GM12878 (cell line): ENCODE data around the gene PHF20. TPM values are rescaled to one million over a fixed set of nuclear protein-coding genes. Genes with fewer than 3 reads are reported as not detected.
"Not testable (repeated sequence)": the region's sequence is repeated elsewhere in the genome, so short reads cannot be mapped to it uniquely, and the experiment has no call there.

Experiments
- ATAC-seq: fragments of 200-7000 bp; cut with Tn5 transposase; 3 replicates; pipeline ENCODE4 v1.9.1; 2020; ENCODE audit warnings: mild to moderate bottlenecking, moderate library complexity
- BruUV-seq: library from RNA; stranded (reverse); fragments of 400-500 nt; replicated peaks from 2 replicates; lab custom pipeline; 2021; lab: Mats Ljungman, UMichigan
- CTCF ChIA-PET: fragments of 300-600 bp; sonication (Branson Sonifier 250); formaldehyde crosslinking; extraction: SDS; loops from one replicate; lab custom pipeline; 2021; ENCODE audit warnings: inconsistent platforms; lab: Yijun Ruan, JAX
- POLR2A ChIA-PET: fragments of 350-600 bp; formaldehyde crosslinking; extraction: SDS; loops from one replicate; lab custom pipeline; 2021; ENCODE audit warnings: inconsistent platforms; lab: Charles Lee
- RAD21 ChIA-PET: fragments of 300-600 bp; sonication (Branson Sonifier 250); formaldehyde crosslinking; loops from one replicate; lab custom pipeline; 2023; ENCODE audit warnings: antibody characterized with exemption; ENCODE audit not compliant: unreplicated experiment; lab: Charles Lee
- SMC1A ChIA-PET: fragments of 300-600 bp; sonication (Branson Sonifier 250); formaldehyde crosslinking; loops from one replicate; lab custom pipeline; 2023; ENCODE audit not compliant: unreplicated experiment, uncharacterized antibody; lab: Charles Lee
- DNase-seq: peaks from one replicate; pipeline ENCODE4 v3.0.0-alpha.2; 2011; ENCODE audit warnings: low read depth, low spot score
- FAIRE-seq: peaks from 3 replicates; lab custom pipeline; 2011; peaks lifted over from hg19 to GRCh38; lab: Jason Lieb, UNC
- H2AFZ ChIP-seq: 2 replicates; pipeline ENCODE4 v1.6.0; 2011; ENCODE audit warnings: low read depth, low read length, control low read depth; ENCODE audit not compliant: control insufficient read depth
- H3K27ac ChIP-seq: 2 replicates; pipeline ENCODE4 v1.5.1; 2011; ENCODE audit warnings: control low read depth; ENCODE audit not compliant: control insufficient read depth, insufficient read depth
- H3K27me3 ChIP-seq, 2 experiments: replicated peaks in 1 of 2; 2 replicates each; pipeline versions ENCODE4 v1.6.0 to v1.6.1; 2011; ENCODE audit warnings: low read length in 1 of 2; ENCODE audit not compliant: control insufficient read depth in 2 of 2, insufficient read depth in 2 of 2
- H3K36me3 ChIP-seq, 2 experiments: 2 replicates each; pipeline ENCODE4 v1.5.1; 2011; ENCODE audit warnings: low read length in 1 of 2; ENCODE audit not compliant: control insufficient read depth in 2 of 2, insufficient read depth in 2 of 2
- H3K4me1 ChIP-seq: 2 replicates; pipeline ENCODE4 v1.6.1; 2011; ENCODE audit warnings: mild to moderate bottlenecking, low read length, moderate library complexity, mixed read lengths; ENCODE audit not compliant: control insufficient read depth, insufficient read depth
- H3K4me2 ChIP-seq: 2 replicates; pipeline ENCODE4 v1.6.0; 2011; ENCODE audit warnings: control low read depth; ENCODE audit not compliant: control insufficient read depth, insufficient read depth
- H3K4me3 ChIP-seq: fragments of 200-600 bp; sonication (generic); 2 replicates; pipeline ENCODE4 v1.5.1; 2016
- H3K79me2 ChIP-seq: 2 replicates; pipeline ENCODE4 v1.6.0; 2011; ENCODE audit warnings: low read length; ENCODE audit not compliant: control insufficient read depth, insufficient read depth
- H3K9ac ChIP-seq: 2 replicates; pipeline ENCODE4 v1.8.0; 2011; ENCODE audit warnings: low read length, control low read depth, mixed read lengths; ENCODE audit not compliant: control insufficient read depth, insufficient read depth
- H3K9me3 ChIP-seq: replicated peaks from 3 replicates; pipeline ENCODE4 v1.5.1; 2011; ENCODE audit warnings: mild to moderate bottlenecking, low read length; ENCODE audit not compliant: control insufficient read depth, insufficient read depth
- H4K20me1 ChIP-seq: 2 replicates; pipeline ENCODE4 v1.6.0; 2011; ENCODE audit not compliant: control insufficient read depth, insufficient read depth
- CHD1 ChIP-seq: IDR thresholded peaks from 2 replicates; pipeline ENCODE4 v1.6.1; 2012; ENCODE audit warnings: low read depth, low read length, improper control_type of control experiment
- EGR1 ChIP-seq, 2 experiments: IDR thresholded peaks; 1 replicate in 1 of 2; 2 replicates in 1 of 2; pipeline ENCODE4 v1.6.1; 2011 to 2012; ENCODE audit warnings: low read depth in 2 of 2, low read length in 2 of 2, borderline replicate concordance in 1 of 2, mild to moderate bottlenecking in 1 of 2, moderate library complexity in 1 of 2
- FOXM1 ChIP-seq: IDR thresholded peaks from 2 replicates; pipeline ENCODE4 v1.6.1; 2012; ENCODE audit warnings: low read depth, mild to moderate bottlenecking, inconsistent platforms, low read length, moderate library complexity
- IRF4 ChIP-seq: IDR thresholded peaks from 2 replicates; pipeline ENCODE4 v1.6.1; 2011; ENCODE audit warnings: low read depth, low read length
- NFIC ChIP-seq: IDR thresholded peaks from 2 replicates; pipeline ENCODE4 v1.6.1; 2012; ENCODE audit warnings: low read depth, mild to moderate bottlenecking, inconsistent platforms, low read length, moderate library complexity
- NR2F1 ChIP-seq: fragments of 450-650 bp; conservative IDR thresholded peaks from 2 replicates; pipeline ENCODE4 v1.6.1; 2017; ENCODE audit warnings: mild to moderate bottlenecking
- PML ChIP-seq: IDR thresholded peaks from 2 replicates; pipeline ENCODE4 v1.6.1; 2012; ENCODE audit warnings: low read length, inconsistent platforms
- SPI1 ChIP-seq: IDR thresholded peaks from 2 replicates; pipeline ENCODE4 v1.6.1; 2011; ENCODE audit warnings: low read depth, mild to moderate bottlenecking, low read length, moderate library complexity, borderline replicate concordance; ENCODE audit not compliant: insufficient read depth
- STAT3 ChIP-seq: IDR thresholded peaks from 2 replicates; pipeline ENCODE4 v1.6.1; 2011; ENCODE audit warnings: low read depth, low read length, improper control_type of control experiment
- ZNF207 ChIP-seq: fragments of 450-650 bp; IDR thresholded peaks from 2 replicates; pipeline ENCODE4 v1.6.1; 2014; ENCODE audit warnings: antibody characterized with exemption, mild to moderate bottlenecking, borderline replicate concordance
- ZNF274 ChIP-seq: IDR thresholded peaks from one replicate; pipeline ENCODE4 v1.8.0; 2011; ENCODE audit not compliant: insufficient read length, insufficient read depth
- ZNF384 ChIP-seq: IDR thresholded peaks from 2 replicates; pipeline ENCODE4 v1.6.1; 2012; ENCODE audit warnings: low read depth, mild to moderate bottlenecking, low read length, improper control_type of control experiment, borderline replicate concordance
- ZNF622 ChIP-seq: fragments of 450-650 bp; IDR thresholded peaks from 2 replicates; pipeline ENCODE4 v1.6.1; 2017; ENCODE audit warnings: mild to moderate bottlenecking, inconsistent platforms
- WGBS: methylation state at CpG from one replicate; pipeline ENCODE4 v1.1.6; 2016; ENCODE audit warnings: low lambda C conversion rate; ENCODE audit not compliant: insufficient replicate concordance, insufficient coverage; ENCODE audit errors: missing lambda C conversion rate; 5-methylcytosine and 5-hydroxymethylcytosine counted together
- in situ Hi-C: fragments of 300-500 bp; cut with MboI; formaldehyde crosslinking; loops from 9 replicates; pipeline ENCODE4 v1.14.3; 2018; ENCODE audit warnings: mixed read lengths
- intact Hi-C: fragments of 100-400 bp; cut with micrococcal nuclease; formaldehyde crosslinking; loops from one replicate; pipeline ENCODE4 v1.14.2; 2022; ENCODE audit not compliant: unreplicated experiment
- polyA plus RNA-seq, 11 experiments: library from polyadenylated mRNA; depleted of rRNA in 4 of 11; unstranded in 6 of 11; stranded (reverse) in 5 of 11; fragments of >200 nt; fragmentation: Nextera tagmentation in 4 of 11; fragmentation: Illumina TruSeq in 1 of 11; extraction: Ambion mirVana in 4 of 11; extraction: Trizol in 1 of 11; gene quantifications; 1 replicate in 1 of 11; 2 replicates in 10 of 11; pipeline versions ENCODE4 v1.2.1 to v1.2.3, GENCODE V29; 2011 to 2016; ENCODE audit warnings: inconsistent platforms in 2 of 11, missing spikeins in 2 of 11, low read depth in 1 of 11
- total RNA-seq, 4 experiments: library from RNA; depleted of rRNA in 3 of 4; stranded (reverse); fragments of >200 nt in 3 of 4; fragmentation: Illumina TruSeq in 1 of 4; extraction: Trizol in 1 of 4; gene quantifications; 2 replicates each; pipeline versions ENCODE4 v1.2.1 to v1.2.3, GENCODE V29; 2013 to 2021
- TF ChIP-seq, protein P1 (sequence below): IDR thresholded peaks from 2 replicates; pipeline ENCODE4 v1.6.1; 2012; ENCODE audit warnings: low read length, inconsistent platforms
- TF ChIP-seq, protein P2 (sequence below): fragments of 450-650 bp; IDR thresholded peaks from 2 replicates; pipeline ENCODE4 v1.6.1; 2016; ENCODE audit warnings: mild to moderate bottlenecking

PHF20 gene
- total and polyA plus RNA-seq, 10 of the 15 experiments (the other 5 are each of a cell fraction or from before 2014, with no cell fraction given): 31.6 to 91.2 (median 46.8) TPM

DNA sequence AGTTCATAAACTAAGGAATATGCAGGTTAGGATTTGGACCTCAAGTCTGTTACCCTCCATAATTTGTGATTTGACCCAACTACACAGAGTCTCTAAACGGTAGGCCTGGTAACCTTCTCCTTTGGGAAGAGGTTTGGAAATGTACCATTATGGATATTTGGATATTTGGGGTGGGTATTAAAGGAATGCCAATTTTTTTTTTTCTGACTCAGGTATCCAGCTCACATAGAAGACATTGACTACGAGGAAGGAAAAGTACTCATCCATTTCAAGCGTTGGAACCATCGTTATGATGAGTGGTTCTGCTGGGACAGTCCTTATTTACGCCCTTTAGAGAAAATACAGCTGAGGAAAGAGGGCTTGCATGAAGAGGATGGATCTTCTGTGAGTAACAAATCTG is 70.5 kb downstream of the PHF20 start (continued):
- TF ChIP-seq, protein P1, sequence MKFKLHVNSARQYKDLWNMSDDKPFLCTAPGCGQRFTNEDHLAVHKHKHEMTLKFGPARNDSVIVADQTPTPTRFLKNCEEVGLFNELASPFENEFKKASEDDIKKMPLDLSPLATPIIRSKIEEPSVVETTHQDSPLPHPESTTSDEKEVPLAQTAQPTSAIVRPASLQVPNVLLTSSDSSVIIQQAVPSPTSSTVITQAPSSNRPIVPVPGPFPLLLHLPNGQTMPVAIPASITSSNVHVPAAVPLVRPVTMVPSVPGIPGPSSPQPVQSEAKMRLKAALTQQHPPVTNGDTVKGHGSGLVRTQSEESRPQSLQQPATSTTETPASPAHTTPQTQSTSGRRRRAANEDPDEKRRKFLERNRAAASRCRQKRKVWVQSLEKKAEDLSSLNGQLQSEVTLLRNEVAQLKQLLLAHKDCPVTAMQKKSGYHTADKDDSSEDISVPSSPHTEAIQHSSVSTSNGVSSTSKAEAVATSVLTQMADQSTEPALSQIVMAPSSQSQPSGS: no peak
- TF ChIP-seq NFIC (no peak), NR2F1 (no peak)

DNA sequence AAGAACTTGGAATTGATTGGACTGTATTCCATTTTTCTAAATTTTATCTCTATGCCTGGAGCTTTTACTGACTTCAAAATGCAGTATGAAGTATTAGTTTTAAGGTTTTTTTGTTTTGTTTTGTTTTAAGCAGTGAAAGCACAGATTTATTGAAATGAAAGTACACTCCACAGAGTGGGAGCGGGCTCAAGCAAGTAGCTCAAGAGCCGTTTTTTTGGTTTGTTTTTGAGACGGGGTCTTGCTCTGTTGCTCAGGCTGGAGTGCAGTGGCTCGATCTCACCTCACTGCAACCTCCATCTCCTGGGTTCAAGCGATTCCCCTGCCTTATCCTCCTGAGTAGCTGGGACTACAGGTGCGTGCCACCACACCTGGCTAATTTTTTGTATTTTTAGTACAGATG is 72.1 kb downstream of the PHF20 start:
- 100% methylated on average over 6 of the region's 6 CpGs for WGBS
- in situ Hi-C loops, H3K9me3 ChIP-seq, DNase-seq, H4K20me1 ChIP-seq, FAIRE-seq, H3K79me2 ChIP-seq, H3K9ac ChIP-seq, H3K4me2 ChIP-seq, H3K36me3 ChIP-seq, ATAC-seq, H3K27me3 ChIP-seq, BruUV-seq, H3K4me1 ChIP-seq, H2AFZ ChIP-seq, RAD21 ChIA-PET, CTCF ChIA-PET, H3K4me3 ChIP-seq, intact Hi-C loops, H3K27ac ChIP-seq: not testable (repeated sequence)
- POLR2A ChIA-PET: interaction anchor here (0.6 to 1.3 kb wide), 4 partner anchors 24 to 178 kb away, joined by 3 to 4 read pairs (median 3); no protein-coding TSS in a partner anchor
- SMC1A ChIA-PET: interaction anchor here (0.6 to 1.2 kb wide), 3 partner anchors 68 to 101 kb away, joined by 3 to 5 read pairs (median 3); no protein-coding TSS in a partner anchor

DNA sequence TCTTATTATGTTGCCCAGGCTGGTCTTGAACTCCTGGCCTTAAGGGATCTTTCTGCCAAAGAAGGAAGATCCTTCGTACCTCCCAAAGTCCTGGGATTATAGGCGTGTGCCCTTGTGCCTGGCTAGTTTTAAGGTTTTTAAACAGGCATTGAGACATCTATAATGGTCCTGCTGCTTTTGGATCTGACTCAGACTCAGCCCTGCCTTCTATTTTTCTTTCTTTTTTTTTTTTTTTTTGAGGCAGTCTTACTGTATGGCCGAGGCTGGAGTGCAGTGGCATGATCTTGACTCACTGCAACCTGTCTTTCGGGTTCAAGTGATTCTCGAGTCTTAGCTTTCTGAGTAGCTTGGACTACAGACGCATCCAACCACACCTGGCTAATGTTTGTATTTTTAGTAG is 73.7 kb downstream of the PHF20 start:
- Histone ChIP-seq H3K4me1 (no peaks in the 10 kb centered on the region), H3K27me3 (no peaks in the 10 kb centered on the region), H4K20me1 (no peaks in the 10 kb centered on the region), H2AFZ (no peak overlapping the region), H3K36me3 (peaks cover 1 to 3% of the 10 kb centered on the region in 2 experiments), H3K9ac (no peak overlapping the region), H3K4me2 (no peak overlapping the region), H3K9me3 (peaks cover 5% of the 10 kb centered on the region; the same call in 2 of the 3 replicates), H3K79me2 (no peaks in the 10 kb centered on the region), H3K4me3 (no peak overlapping the region), H3K27ac (no peak overlapping the region)
- SMC1A ChIA-PET: no interaction called here
- POLR2A ChIA-PET: no interaction called here
- intact Hi-C loops (no loop called here), in situ Hi-C loops (no loop called here)
- CTCF ChIA-PET: no interaction called here
- BruUV-seq: no TSS peak
- no peak for ATAC-seq
- WGBS: 99% methylated on average over 5 of the region's 6 CpGs
- no peak for FAIRE-seq
- DNase-seq: no peak
- RAD21 ChIA-PET: no interaction called here
- TF ChIP-seq FOXM1 (no peak), EGR1 (IDR thresholded peaks at IDR 0.05; ENCODE audit: borderline replicate concordance in 1 of 2, low read depth in 2 of 2, low read length in 2 of 2) (no peak), CHD1 (no peak), PML (no peak), STAT3 (no peak), ZNF622 (no peak), ZNF384 (no peak), ZNF207 (no peak), ZNF274 (no peak), SPI1 (no peak), IRF4 (no peak)
- TF ChIP-seq, protein P2, sequence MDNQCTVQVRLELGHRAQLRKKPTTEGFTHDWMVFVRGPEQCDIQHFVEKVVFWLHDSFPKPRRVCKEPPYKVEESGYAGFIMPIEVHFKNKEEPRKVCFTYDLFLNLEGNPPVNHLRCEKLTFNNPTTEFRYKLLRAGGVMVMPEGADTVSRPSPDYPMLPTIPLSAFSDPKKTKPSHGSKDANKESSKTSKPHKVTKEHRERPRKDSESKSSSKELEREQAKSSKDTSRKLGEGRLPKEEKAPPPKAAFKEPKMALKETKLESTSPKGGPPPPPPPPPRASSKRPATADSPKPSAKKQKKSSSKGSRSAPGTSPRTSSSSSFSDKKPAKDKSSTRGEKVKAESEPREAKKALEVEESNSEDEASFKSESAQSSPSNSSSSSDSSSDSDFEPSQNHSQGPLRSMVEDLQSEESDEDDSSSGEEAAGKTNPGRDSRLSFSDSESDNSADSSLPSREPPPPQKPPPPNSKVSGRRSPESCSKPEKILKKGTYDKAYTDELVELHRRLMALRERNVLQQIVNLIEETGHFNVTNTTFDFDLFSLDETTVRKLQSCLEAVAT: no peak
